GM21447 (cell line): Measurements from ENCODE around the gene MKX.

Experiments used
- ATAC-seq: cut with Tn5 transposase; IDR thresholded peaks from one replicate; pipeline ENCODE4 v1.9.1; 2021; ENCODE audit not compliant: unreplicated experiment

The MKX gene

GRCh38 chr10:27742195-27743011 is 3.2 kb downstream of the MKX start:
- ATAC-seq: peak; percentile 95

- no peak for ATAC-seq
Observed at GRCh38 chr10:27741173-27742091, 4.2 kb downstream of the MKX start.

- no peak for ATAC-seq
Observed at GRCh38 chr10:27736396-27736795, 9.2 kb downstream of the MKX start.

GRCh38 chr10:27730041-27730440 is 15.6 kb downstream of the MKX start:
- no peak for ATAC-seq

GRCh38 chr10:27728338-27728737 is 17.3 kb downstream of the MKX start:
- no peak for ATAC-seq

- no peak for ATAC-seq
Observed at GRCh38 chr10:27724287-27724686, 21.3 kb downstream of the MKX start.

GRCh38 chr10:27723436-27723835 is 22.2 kb downstream of the MKX start:
- ATAC-seq: no peak

GRCh38 chr10:27720529-27720928 is 25.1 kb downstream of the MKX start:
- ATAC-seq: no peak

- no peak for ATAC-seq
Observed at GRCh38 chr10:27719052-27719451, 26.6 kb downstream of the MKX start.

- no peak for ATAC-seq
Observed at GRCh38 chr10:27717861-27718260, 27.8 kb downstream of the MKX start.

GRCh38 chr10:27717224-27717623 is 28.4 kb downstream of the MKX start:
- no peak for ATAC-seq

GRCh38 chr10:27716521-27716920 is 29.1 kb downstream of the MKX start:
- ATAC-seq: no peak

GRCh38 chr10:27715505-27715904 is 30.1 kb downstream of the MKX start:
- no peak for ATAC-seq

GRCh38 chr10:27714349-27714748 is 31.3 kb downstream of the MKX start:
- no peak for ATAC-seq

GRCh38 chr10:27713941-27714340 is 31.7 kb downstream of the MKX start:
- ATAC-seq: no peak

- ATAC-seq: no peak
Observed at GRCh38 chr10:27710014-27710413, 35.6 kb downstream of the MKX start.

GRCh38 chr10:27709304-27709703 is 36.3 kb downstream of the MKX start:
- no peak for ATAC-seq

- ATAC-seq: no peak
Observed at GRCh38 chr10:27701938-27702537, 43.6 kb downstream of the MKX start.

GRCh38 chr10:27699776-27700175 is 45.8 kb downstream of the MKX start:
- ATAC-seq: no peak

GRCh38 chr10:27698961-27699360 is 46.7 kb downstream of the MKX start:
- ATAC-seq: no peak

GRCh38 chr10:27696466-27696865 is 49.2 kb downstream of the MKX start:
- ATAC-seq: no peak

GRCh38 chr10:27695706-27696105 is 49.9 kb downstream of the MKX start:
- no peak for ATAC-seq
